IPS-18c (cell line): ENCODE results near the gene PSD2.

Experiments used
- H3K4me3 ChIP-seq: 2 replicates; pipeline ENCODE4 v1.7.0; 2013; ENCODE audit warnings: low read depth, mild to moderate bottlenecking, low read length, moderate library complexity; ENCODE audit not compliant: insufficient read depth
- H3K9me3 ChIP-seq: one replicate; pipeline ENCODE4 v1.6.1; 2013; ENCODE audit warnings: mild to moderate bottlenecking, low read length, moderate library complexity; ENCODE audit not compliant: control insufficient read depth, insufficient read depth

Gene PSD2

DNA sequence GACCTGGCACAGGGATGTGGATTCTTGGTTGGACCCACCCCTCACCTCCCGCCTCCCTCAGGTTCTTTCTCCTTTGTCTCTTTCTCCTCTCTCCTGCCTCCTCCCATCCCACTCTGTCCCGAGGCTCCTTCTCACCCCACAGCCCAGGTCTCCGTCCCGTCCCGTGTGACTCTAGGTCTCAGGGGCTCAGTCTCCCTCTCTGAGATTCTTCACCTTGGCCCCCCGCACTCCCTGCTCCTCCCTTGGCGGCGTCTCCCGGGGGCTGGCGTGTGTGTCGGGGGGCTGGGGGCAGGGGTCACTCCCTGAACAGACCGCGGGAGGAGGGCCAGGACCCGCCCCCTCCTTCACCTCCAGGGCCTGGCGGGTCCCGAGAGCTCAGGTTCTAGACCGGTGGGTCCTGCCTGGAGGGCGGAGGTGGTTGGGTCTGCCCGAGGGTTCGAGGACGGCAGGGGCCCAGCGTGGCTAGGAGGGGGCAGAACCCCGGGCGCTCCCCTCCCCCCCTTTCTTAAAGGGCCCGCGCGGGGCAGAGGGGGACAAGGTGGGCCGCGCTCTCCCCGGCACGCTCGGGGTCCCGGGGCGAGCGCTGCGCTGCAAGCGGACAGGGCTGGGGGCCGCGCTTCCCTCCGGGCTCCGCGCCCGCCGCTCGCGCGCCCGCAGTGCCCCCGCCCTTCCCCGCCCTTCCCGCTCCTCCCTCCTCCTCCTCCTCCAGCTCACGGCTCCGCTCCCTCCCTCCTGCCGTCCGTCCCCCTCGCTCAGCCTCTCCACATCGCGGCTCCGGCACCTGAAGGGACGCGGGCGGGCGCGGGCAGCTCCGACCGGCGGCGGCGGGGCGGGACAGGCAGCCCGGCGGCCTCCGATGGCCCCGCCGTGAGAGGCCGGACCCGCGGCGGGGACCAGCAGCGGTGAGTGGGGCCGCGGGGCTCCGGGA, at the start of gene PSD2:
PSD2 (plus strand) TSS at position 735 of the 928 bp plus-strand sequence. CDS start 13,633 bp downstream, outside the sequence.
- peak within 1 kb of the TSS; percentile 60 for H3K4me3 ChIP-seq

GRCh38 chr5:139746691-139747582, 48.7 kb upstream of the PSD2 start:
- H3K4me3 ChIP-seq, result peak overlapping the region; percentile 52
- H3K9me3 ChIP-seq, result no peaks in the 10 kb centered on the region

More for the DNA sequence above, at the start of gene PSD2:
- H3K9me3 ChIP-seq, result peaks cover 2% of the 10 kb centered on the region

- H3K9me3 ChIP-seq, result no peaks in the 10 kb centered on the region
- peak overlapping the region; percentile 52 for H3K4me3 ChIP-seq
Observed at GRCh38 chr5:139747583-139748504, 47.8 kb upstream of the PSD2 start.

- Histone ChIP-seq H3K4me3 (peak overlapping the region; percentile 24; the same call in 1 of the 2 replicates), H3K9me3 (no peaks in the 10 kb centered on the region)
Observed at GRCh38 chr5:139748505-139748826, 47.1 kb upstream of the PSD2 start.

GRCh38 chr5:139749242-139749641, 46.4 kb upstream of the PSD2 start:
- no peaks in the 10 kb centered on the region for H3K9me3 ChIP-seq
- 0 out of 2 replicates have a peak overlapping the region, but pooled peaks have one; percentile 20 for H3K4me3 ChIP-seq

DNA sequence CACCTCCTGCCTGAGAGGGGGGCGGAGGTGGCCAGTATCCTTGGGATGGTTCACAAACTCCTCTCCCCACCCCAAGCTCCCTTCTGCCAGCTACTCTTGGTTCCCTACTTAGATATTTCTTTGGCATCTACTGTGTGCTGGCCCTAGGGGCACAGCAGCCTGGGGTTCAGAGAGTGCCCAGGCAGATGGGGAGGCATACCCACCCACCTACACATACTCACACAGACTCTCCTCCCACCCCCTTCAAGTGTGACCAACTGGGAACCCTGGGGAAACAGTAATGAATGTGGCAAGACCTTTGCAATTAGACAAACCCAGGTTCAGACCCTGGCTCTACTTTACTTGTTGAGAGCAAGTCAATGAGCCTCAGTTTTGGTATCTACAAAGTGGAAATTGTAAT, 44.4 kb upstream of the PSD2 start:
- no peak overlapping the region for H3K4me3 ChIP-seq
- H3K9me3 ChIP-seq, result peaks cover 3% of the 10 kb centered on the region

GRCh38 chr5:139752506-139753473, 42.8 kb upstream of the PSD2 start:
- H3K4me3 ChIP-seq, result no peak overlapping the region

DNA sequence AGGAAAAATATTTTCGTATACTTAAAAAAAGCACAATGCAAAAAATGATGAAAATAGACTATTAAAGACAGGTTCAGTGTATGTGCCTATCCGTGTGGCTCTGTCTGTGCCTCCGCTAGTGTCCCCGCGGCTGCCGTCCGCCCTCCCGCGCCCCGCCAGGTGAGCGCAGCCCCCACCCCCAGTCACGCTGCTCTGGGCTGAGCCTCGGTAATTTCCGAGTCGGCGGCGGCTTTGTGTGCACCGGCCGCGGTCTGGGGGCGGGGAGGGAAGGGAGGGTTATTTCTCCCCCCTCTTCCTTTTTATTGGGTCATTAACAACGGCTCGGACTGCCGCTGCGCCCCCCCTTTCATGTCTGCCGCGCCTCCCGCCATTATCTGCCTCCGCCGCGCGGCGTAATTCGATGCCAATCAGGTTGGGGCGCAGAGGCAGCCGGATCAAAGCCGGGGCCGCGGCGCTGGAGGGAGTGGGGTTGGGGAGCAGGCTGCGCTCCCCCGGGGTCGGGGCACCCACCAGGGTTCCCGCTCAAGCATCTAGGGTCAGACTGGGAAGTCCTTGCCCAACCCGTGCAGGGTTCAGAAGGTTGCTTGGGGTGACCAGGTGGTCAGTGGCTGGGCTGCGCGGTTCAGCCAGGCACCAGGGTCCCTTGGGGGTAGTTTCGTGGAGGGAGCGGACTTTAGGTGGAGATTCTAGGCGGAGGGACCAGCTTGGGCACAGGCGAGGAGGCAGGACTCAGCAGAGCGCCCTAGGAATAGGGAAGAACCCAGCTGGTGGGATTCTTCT, 39.5 kb upstream of the PSD2 start:
- Histone ChIP-seq H3K9me3 (peaks cover 3% of the 10 kb centered on the region), H3K4me3 (peak overlapping the region; percentile 45; the same call in 1 of the 2 replicates)

More at GRCh38 chr5:139752506-139753473, 42.8 kb upstream of the PSD2 start:
- peaks cover 3% of the 10 kb centered on the region for H3K9me3 ChIP-seq

- H3K4me3 ChIP-seq, result no peak overlapping the region
- H3K9me3 ChIP-seq, result peaks cover 3% of the 10 kb centered on the region
Observed at GRCh38 chr5:139756971-139757370, 38.6 kb upstream of the PSD2 start.

DNA sequence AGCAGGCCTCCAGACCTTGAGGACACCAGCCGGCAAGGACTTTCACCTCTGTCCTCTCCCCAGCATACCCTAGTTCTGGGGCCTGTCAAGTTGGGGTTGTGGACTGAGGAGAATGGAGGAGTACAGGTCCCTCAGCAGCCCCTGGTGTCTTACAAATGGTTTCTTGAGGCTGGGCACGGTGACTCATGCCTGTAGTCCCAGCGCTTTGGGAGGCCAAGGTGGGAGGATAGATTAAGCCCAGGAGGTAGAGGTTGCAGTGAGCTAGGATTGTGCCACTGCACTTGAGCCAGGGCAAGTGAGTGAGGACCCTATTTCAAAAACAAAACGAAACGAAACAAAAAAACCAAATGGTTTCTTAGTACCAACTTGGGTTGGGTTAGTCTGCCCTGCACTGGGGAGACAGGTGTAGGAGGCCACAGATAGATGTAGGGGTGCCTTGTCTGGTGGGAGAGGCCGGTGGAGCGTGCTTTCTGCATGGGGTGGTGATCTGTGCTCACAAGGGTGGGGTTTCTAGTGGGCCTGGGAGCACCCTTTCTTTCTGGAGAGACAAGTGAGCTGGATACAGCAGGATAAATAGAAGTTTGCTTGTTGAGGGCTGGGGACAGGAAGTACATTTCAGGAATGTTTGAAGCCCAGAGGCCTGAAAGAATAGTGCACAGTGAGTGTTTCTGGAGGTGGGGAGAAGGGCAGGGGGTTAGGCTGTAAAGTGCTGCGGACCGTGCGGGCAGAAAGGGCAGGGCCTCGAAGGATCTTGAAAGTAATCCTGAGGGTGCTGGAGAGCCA, 37.7 kb upstream of the PSD2 start:
- Histone ChIP-seq H3K9me3 (peaks cover 3% of the 10 kb centered on the region), H3K4me3 (no peak overlapping the region)

DNA sequence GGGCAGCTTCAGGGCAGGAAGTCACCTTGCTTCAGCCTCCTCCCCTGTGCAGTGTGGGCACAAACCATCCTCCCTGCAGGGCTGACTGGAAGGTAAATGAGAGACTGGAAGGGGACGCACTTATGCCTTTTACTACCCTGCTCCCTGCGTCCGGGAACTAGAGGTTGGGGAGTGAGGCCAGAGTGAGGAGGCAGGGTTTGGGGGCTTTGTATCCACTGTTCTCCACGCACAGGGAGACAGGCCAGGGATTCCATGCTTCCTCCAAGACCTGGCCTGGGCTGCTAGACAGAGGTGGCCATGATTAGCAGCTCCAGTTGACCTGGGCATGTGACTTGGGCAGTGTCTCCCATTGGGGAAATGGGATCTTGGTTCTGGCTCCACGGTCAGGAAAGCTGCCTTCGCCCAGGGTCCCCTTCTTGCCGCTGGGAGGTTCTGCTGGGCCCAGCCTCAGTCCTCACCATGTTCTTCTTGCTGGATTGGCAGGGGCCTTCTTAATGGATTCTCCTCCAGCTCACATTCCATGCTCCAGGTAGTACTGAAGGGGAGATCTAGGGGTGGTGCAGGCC, 37.0 kb upstream of the PSD2 start:
- peaks cover 3% of the 10 kb centered on the region for H3K9me3 ChIP-seq
- H3K4me3 ChIP-seq, result no peak overlapping the region

DNA sequence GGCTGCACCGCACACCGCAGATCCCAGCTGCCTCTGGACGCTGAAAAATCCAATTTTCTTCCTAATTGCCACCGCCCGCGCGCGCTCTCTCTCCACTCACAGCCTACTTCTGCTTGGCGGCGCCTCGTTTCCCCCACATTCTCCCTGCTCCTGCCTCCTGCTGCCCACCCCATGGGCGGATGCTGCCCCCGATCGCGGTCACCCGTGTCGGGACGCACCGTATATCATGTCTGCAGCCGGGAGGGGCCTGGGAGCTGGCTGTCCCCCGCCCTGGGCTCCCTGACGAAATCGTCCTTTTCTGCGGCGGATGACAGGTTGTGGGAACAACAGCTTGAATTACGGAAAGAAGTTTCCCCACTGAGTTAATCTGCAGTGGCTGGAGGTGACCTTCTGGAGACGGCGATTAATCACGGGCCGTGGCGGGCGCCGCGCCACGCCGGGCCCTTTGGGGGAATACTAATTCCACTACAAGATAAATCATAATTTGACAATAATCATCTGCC, 36.3 kb upstream of the PSD2 start:
- Histone ChIP-seq H3K9me3 (peaks cover 3% of the 10 kb centered on the region), H3K4me3 (no peak overlapping the region)

DNA sequence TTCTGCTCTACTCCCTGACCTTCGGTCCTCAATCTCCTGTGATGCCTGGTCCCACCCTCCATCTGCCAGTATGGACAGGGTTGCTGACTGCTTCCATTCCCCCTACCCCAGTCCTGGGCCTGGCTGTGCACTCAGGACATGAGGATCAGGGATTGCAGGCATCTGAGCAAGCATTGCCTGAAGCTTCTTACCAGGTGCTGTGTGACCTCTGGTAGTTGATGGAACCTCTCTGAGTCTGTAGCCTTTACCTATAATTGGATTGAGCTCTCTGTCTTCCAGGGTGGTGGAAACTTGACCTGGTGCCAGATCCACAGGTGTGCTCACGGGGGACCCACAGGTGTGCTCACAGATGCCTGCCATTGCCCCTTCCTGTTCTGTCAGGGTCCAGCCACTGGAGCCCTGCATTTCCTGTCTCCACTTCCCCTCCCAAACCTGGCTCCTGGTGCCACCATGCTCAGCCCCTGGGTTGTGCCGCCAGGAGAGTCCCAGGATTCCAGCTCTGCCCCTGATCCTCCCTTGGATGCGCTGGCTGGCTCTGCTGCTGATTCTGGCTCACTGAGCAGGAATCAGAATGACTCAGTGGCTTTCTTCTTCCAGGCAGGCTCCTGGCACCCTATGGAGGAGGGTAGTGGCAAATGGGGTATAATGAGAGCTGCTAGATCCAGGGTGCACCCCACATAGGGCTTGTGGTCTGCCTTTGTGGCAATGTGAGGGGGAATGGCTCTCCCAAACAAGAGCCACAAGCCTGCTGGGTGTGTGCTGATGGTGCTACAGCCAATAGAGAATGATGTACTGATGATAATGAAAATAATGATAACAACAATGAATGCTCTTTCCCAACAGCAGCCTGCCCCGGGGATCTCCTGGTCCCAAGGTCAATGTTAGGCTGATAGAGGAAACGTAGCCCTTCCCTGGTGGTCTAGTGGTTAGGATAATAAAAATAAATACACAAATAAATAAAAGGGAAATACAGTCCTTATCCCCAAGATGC, 35.2 kb upstream of the PSD2 start:
- Histone ChIP-seq H3K4me3 (no peak overlapping the region), H3K9me3 (no peaks in the 10 kb centered on the region)
